IMR-90 (cell line): ENCODE data around the gene CAMTA1.

Source experiments
- CEBPB ChIP-seq: IDR thresholded peaks from 2 replicates; pipeline ENCODE4 v1.6.1; 2012; ENCODE audit warnings: low read depth, low read length, improper control_type of control experiment
- CTCF ChIP-seq: conservative IDR thresholded peaks from 2 replicates; pipeline ENCODE4 v1.5.1; 2012; ENCODE audit warnings: mild to moderate bottlenecking, low read depth, low read length, improper control_type of control experiment
- MAZ ChIP-seq: IDR thresholded peaks from 2 replicates; pipeline ENCODE4 v1.6.1; 2012; ENCODE audit warnings: low read depth, mild to moderate bottlenecking, low read length, improper control_type of control experiment, moderate library complexity, borderline replicate concordance
- MXI1 ChIP-seq: IDR thresholded peaks from 2 replicates; pipeline ENCODE4 v1.6.1; 2012; ENCODE audit warnings: low read depth, mild to moderate bottlenecking, low read length, moderate library complexity, borderline replicate concordance
- NFE2L2 ChIP-seq: fragments of 150-350 bp; IDR thresholded peaks from 2 replicates; pipeline ENCODE4 v1.6.1; 2016; ENCODE audit warnings: low read depth, mild to moderate bottlenecking, low read length
- POLR2A ChIP-seq: IDR thresholded peaks from 2 replicates; pipeline ENCODE4 v1.6.1; 2012; ENCODE audit warnings: mild to moderate bottlenecking, low read depth, low read length
- RAD21 ChIP-seq: IDR thresholded peaks from 2 replicates; pipeline ENCODE4 v1.6.1; 2012; ENCODE audit warnings: low read length, improper control_type of control experiment
- RFX5 ChIP-seq: IDR thresholded peaks from 2 replicates; pipeline ENCODE4 v1.8.0; 2012; ENCODE audit warnings: low read depth, mild to moderate bottlenecking, low read length, moderate library complexity
- USF2 ChIP-seq: fragments of 150-350 bp; IDR thresholded peaks from 2 replicates; pipeline ENCODE4 v1.6.1; 2017; ENCODE audit warnings: mild to moderate bottlenecking, antibody characterized with exemption, low read length, low read depth

- TF ChIP-seq RAD21 (no peak), RFX5 (no peak), POLR2A (no peak), CTCF (no peak), MAZ (no peak), CEBPB (no peak), NFE2L2 (no peak), MXI1 (no peak), USF2 (no peak)
Observed at GRCh38 chr1:6953216-6953615, 168.0 kb downstream of the CAMTA1 start.
